Measurements from ENCODE around the gene HMGB4. TPM values are rescaled to one million over a fixed set of nuclear protein-coding genes. Genes with fewer than 3 reads are reported as not detected.

The HMGB4 gene
- total and polyA plus RNA-seq, 2 of the 4 experiments (the other 2 are of a cell fraction) = not detected

GRCh38 chr1:33854091-33854490 is 9.8 kb upstream of the HMGB4 start:
- Histone ChIP-seq H3K79me1 (ENCODE audit: low read depth in 1 of 2, low read length in 2 of 2) (no peaks in the 10 kb centered on the region), H3K18ac (ENCODE audit: low read depth, low read length) (no peak overlapping the region), H4K20me1 (ENCODE audit: insufficient read depth, low read length) (no peaks in the 10 kb centered on the region), H3K9me1 (ENCODE audit: insufficient read depth, low read length) (no peaks in the 10 kb centered on the region), H2BK120ac (ENCODE audit: low read depth, low read length) (no peak overlapping the region), H3K14ac (replicated peaks; ENCODE audit: low read depth, low read length) (no peak overlapping the region), H3K56ac (ENCODE audit: extremely low read depth, insufficient read depth, low read length) (no peak overlapping the region), H4K91ac (ENCODE audit: insufficient read depth, low read depth, low read length) (no peak overlapping the region), H3K4me1 (ENCODE audit: control insufficient read depth, insufficient read depth, low read length) (no peaks in the 10 kb centered on the region), H2AK9ac (replicated peaks; ENCODE audit: low read depth, low read length, poor library complexity) (no peak overlapping the region), H2BK20ac (ENCODE audit: low read depth, low read length) (no peak overlapping the region), H4K8ac (ENCODE audit: low read depth in 2 of 2, low read length in 2 of 2) (no peak overlapping the region), H3K23ac (ENCODE audit: low read depth, low read length) (no peak overlapping the region), H3K4me3 (ENCODE audit: insufficient read depth, low read depth, low read length) (no peak overlapping the region), H3K4me2 (ENCODE audit: low read depth, low read length) (no peak overlapping the region), H3K27me3 (ENCODE audit: control insufficient read depth, insufficient read depth, low read length) (no peaks in the 10 kb centered on the region), H3K9me3 (ENCODE audit: control insufficient read depth, insufficient read depth, low read length) (peaks cover 31% of the 10 kb centered on the region), H4K5ac (ENCODE audit: low read depth, low read length) (no peak overlapping the region), H2AK5ac (ENCODE audit: low read depth, low read length) (no peak overlapping the region), H3K36me3 (ENCODE audit: control insufficient read depth, insufficient read depth, low read length) (no peaks in the 10 kb centered on the region), H3K4ac (ENCODE audit: low read depth, low read length) (no peak overlapping the region), H2BK5ac (ENCODE audit: low read depth, low read length, poor library complexity, severe bottlenecking) (no peak overlapping the region), H3K27ac (ENCODE audit: insufficient read depth, low read length) (no peak overlapping the region), H3K9ac (ENCODE audit: low read depth, low read length) (no peak overlapping the region), H2BK15ac (ENCODE audit: low read depth, low read length) (no peak overlapping the region), H2AFZ (replicated peaks; ENCODE audit: low read length, poor library complexity) (no peak overlapping the region)
- ChIA-PET CTCF (no interaction called here), POLR2A (ENCODE audit: unreplicated experiment) (no interaction called here)
- ATAC-seq (ENCODE audit: low read depth) (no peak), DNase-seq (no peak)
- TF ChIP-seq CTCF (conservative IDR thresholded peaks at IDR 0.05; ENCODE audit: low read depth, low read length) (no peak), BHLHE40 (IDR thresholded peaks at IDR 0.05; ENCODE audit: low read depth, low read length) (no peak)
- TF ChIP-seq, protein P1, sequence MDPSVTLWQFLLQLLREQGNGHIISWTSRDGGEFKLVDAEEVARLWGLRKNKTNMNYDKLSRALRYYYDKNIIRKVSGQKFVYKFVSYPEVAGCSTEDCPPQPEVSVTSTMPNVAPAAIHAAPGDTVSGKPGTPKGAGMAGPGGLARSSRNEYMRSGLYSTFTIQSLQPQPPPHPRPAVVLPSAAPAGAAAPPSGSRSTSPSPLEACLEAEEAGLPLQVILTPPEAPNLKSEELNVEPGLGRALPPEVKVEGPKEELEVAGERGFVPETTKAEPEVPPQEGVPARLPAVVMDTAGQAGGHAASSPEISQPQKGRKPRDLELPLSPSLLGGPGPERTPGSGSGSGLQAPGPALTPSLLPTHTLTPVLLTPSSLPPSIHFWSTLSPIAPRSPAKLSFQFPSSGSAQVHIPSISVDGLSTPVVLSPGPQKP (IDR thresholded peaks at IDR 0.05; ENCODE audit: borderline replicate concordance, low read depth, low read length) = no peak
- WGBS, 2 experiments (ENCODE audit: extremely low coverage in 2 of 2, insufficient read length in 1 of 2) = 17% methylated on average over 1 of the region's 5 CpGs; no CpG with 5 or more reads in 1 of the 2 experiments
- no TSS peak for BruUV-seq (replicated peaks)
- dilution Hi-C loops (cut with HindIII; ENCODE audit: low sequenced_read_pairs, unreplicated experiment) (no loop called here), in situ Hi-C loops (cut with MboI; ENCODE audit: low sequenced_read_pairs) (no loop called here), intact Hi-C loops (cut with micrococcal nuclease) (no loop called here)
